Measurements from ENCODE around the gene GKN1. TPM values are rescaled to one million over a fixed set of nuclear protein-coding genes. Genes with fewer than 3 reads are reported as not detected.

Gene GKN1
- total and polyA plus RNA-seq, 2 donors (not counting 3 experiments of a cell fraction or from before 2014, with no cell fraction given), result not detected

DNA sequence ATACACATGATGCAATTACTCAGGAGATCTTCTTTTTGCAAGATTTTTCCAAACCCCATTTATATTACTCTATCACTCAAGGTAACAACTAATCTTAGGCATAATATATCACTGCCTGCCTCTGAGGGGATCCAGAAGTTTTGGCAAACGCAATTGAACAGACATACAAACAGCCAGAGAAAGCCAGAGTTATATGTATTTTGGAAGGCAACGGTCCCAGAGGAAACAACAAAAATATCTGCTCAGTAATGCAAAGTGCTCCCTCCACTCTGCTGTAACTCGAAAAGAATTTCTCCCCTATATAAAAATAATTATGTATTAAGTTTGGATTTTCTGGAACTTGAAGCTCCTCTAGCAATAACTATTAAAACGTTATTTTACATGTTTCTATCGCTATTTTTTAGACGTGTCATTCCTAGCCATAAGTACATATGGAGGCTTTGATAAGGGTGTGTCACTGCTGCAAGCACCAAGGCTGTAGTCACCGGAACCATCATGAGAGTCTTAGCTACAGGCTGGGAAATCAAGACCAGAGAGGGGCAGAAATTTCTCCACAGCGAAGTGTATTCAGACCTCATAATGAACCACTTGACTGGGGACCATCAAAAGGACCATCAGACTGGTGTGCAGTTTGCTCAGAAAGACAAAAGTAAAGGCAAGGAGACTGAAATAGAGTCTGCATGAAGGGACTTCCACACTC is 3.7 kb upstream of the GKN1 start:
- no peak overlapping the region for H3K4me3 ChIP-seq (replicated peaks in 1 of 3; ENCODE audit: insufficient read depth in 1 of 3, low read depth in 1 of 3, low read length in 3 of 3)
- H3K27ac ChIP-seq (ENCODE audit: insufficient read depth, low read depth, low read length), result no peak overlapping the region
- peaks cover 15 to 17% of the 10 kb centered on the region in 2 experiments for H3K27me3 ChIP-seq (ENCODE audit: control insufficient read depth in 2 of 2, insufficient read depth in 2 of 2, low read length in 2 of 2)
- DNase-seq (ENCODE audit: low read depth, low spot score) (no peak), FAIRE-seq (no peak)
- H3K4me2 ChIP-seq (ENCODE audit: insufficient read depth, low read length), result no peak overlapping the region
- H2AFZ ChIP-seq (ENCODE audit: low read depth, low read length), result no peak overlapping the region
- no peaks in the 10 kb centered on the region for H3K4me1 ChIP-seq (ENCODE audit: control insufficient read depth, extremely low read depth, insufficient read depth, low read length)
- no peaks in the 10 kb centered on the region for H3K9me1 ChIP-seq (replicated peaks; ENCODE audit: control insufficient read depth, extremely low read depth, insufficient read depth, low read length)
- intact Hi-C loops (cut with micrococcal nuclease) (no loop called here), dilution Hi-C loops (cut with MboI; ENCODE audit: extremely low pct_ligation_motif_present, low sequenced_read_pairs) (no loop called here)
- no TSS peak for BruUV-seq (replicated peaks)
- TF ChIP-seq, protein P1, sequence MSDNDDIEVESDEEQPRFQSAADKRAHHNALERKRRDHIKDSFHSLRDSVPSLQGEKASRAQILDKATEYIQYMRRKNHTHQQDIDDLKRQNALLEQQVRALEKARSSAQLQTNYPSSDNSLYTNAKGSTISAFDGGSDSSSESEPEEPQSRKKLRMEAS (IDR thresholded peaks at IDR 0.05; ENCODE audit: insufficient read depth, insufficient read length), result no peak
- no peak for TF ChIP-seq MYC (IDR thresholded peaks at IDR 0.05; ENCODE audit: low read depth, low read length)
- no peak for TF ChIP-seq EZH2 (IDR thresholded peaks at IDR 0.05; ENCODE audit: borderline replicate concordance, low read depth, low read length, severe bottlenecking)
- TF ChIP-seq JUN (IDR thresholded peaks at IDR 0.05; ENCODE audit: borderline replicate concordance, insufficient read depth, insufficient read length, low read depth), result no peak
- TF ChIP-seq POLR2A (IDR thresholded peaks at IDR 0.05; ENCODE audit: low read depth, low read length), result no peak
- TF ChIP-seq GATA2 (IDR thresholded peaks at IDR 0.05; ENCODE audit: insufficient read depth, insufficient read length, low read depth, low read length), result no peak
- TF ChIP-seq FOS (IDR thresholded peaks at IDR 0.05; ENCODE audit: borderline replicate concordance, insufficient read depth, low read length), result no peak
- TF ChIP-seq POLR2AphosphoS5 (IDR thresholded peaks at IDR 0.05; ENCODE audit: insufficient read depth, low read depth, low read length), result no peak
- TF ChIP-seq, protein P2, sequence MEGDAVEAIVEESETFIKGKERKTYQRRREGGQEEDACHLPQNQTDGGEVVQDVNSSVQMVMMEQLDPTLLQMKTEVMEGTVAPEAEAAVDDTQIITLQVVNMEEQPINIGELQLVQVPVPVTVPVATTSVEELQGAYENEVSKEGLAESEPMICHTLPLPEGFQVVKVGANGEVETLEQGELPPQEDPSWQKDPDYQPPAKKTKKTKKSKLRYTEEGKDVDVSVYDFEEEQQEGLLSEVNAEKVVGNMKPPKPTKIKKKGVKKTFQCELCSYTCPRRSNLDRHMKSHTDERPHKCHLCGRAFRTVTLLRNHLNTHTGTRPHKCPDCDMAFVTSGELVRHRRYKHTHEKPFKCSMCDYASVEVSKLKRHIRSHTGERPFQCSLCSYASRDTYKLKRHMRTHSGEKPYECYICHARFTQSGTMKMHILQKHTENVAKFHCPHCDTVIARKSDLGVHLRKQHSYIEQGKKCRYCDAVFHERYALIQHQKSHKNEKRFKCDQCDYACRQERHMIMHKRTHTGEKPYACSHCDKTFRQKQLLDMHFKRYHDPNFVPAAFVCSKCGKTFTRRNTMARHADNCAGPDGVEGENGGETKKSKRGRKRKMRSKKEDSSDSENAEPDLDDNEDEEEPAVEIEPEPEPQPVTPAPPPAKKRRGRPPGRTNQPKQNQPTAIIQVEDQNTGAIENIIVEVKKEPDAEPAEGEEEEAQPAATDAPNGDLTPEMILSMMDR (IDR thresholded peaks at IDR 0.05; ENCODE audit: extremely low read depth in 1 of 2, insufficient read depth in 1 of 2, low read depth in 1 of 2, low read length in 2 of 2), result no peak
- no peaks in the 10 kb centered on the region for H3K79me2 ChIP-seq (ENCODE audit: control insufficient read depth, insufficient read depth, low read length)
- ChIA-PET CTCF (no interaction called here), POLR2A (no interaction called here)
- H3K9ac ChIP-seq (replicated peaks; ENCODE audit: extremely low read depth, insufficient read depth, low read length), result no peak overlapping the region
- H3K36me3 ChIP-seq (ENCODE audit: control insufficient read depth in 2 of 2, extremely low read depth in 1 of 2, insufficient read depth in 2 of 2, low read length in 2 of 2), result no peaks in the 10 kb centered on the region
- no peaks in the 10 kb centered on the region for H4K20me1 ChIP-seq (replicated peaks; ENCODE audit: control insufficient read depth, extremely low read depth, insufficient read depth, low read length)
- H3K9me3 ChIP-seq (replicated peaks; ENCODE audit: control insufficient read depth, insufficient read depth, low read length), result no peaks in the 10 kb centered on the region

All from endothelial cell of umbilical vein (primary cell).